KOPT-K1 (cell line): ENCODE results near the gene TFAP2B.

Experiments used
- H3K27ac ChIP-seq: fragments of 200-600 bp; sonication (generic); 2 replicates; pipeline ENCODE4 v1.5.1; 2016; ENCODE audit warnings: antibody characterized with exemption, mild to moderate bottlenecking, low read depth, low read length; ENCODE audit not compliant: poor library complexity, severe bottlenecking
- H3K36me3 ChIP-seq: fragments of 200-600 bp; sonication (generic); 2 replicates; pipeline ENCODE4 v1.5.1; 2017; ENCODE audit warnings: antibody characterized with exemption, mild to moderate bottlenecking, low read length, moderate library complexity; ENCODE audit not compliant: insufficient read depth
- H3K9me3 ChIP-seq: fragments of 200-600 bp; sonication (generic); 2 replicates; pipeline ENCODE4 v1.5.1; 2017; ENCODE audit warnings: antibody characterized with exemption, low read length, mild to moderate bottlenecking; ENCODE audit not compliant: insufficient read depth, poor library complexity, severe bottlenecking

The TFAP2B gene

GRCh38 chr6:50818673-50819072 lies at the start of gene TFAP2B:
Gene TFAP2B (plus strand): TSS chr6:50818871. CDS start chr6:50818892, 21 bp downstream.
- no peaks in the 10 kb centered on the region for H3K9me3 ChIP-seq
- H3K36me3 ChIP-seq, result no peaks in the 10 kb centered on the region
- H3K27ac ChIP-seq, result no peak within 1 kb of the TSS

- Histone ChIP-seq H3K27ac (no peak overlapping the region), H3K9me3 (no peaks in the 10 kb centered on the region), H3K36me3 (no peaks in the 10 kb centered on the region)
Observed at GRCh38 chr6:50778696-50779095, 40.0 kb upstream of the TFAP2B start.

GRCh38 chr6:50780382-50780781 lies 38.3 kb upstream of the TFAP2B start:
- H3K36me3 ChIP-seq, result no peaks in the 10 kb centered on the region
- no peak overlapping the region for H3K27ac ChIP-seq
- no peaks in the 10 kb centered on the region for H3K9me3 ChIP-seq

- Histone ChIP-seq H3K9me3 (no peaks in the 10 kb centered on the region), H3K27ac (no peak overlapping the region), H3K36me3 (no peaks in the 10 kb centered on the region)
Observed at GRCh38 chr6:50785921-50786320, 32.8 kb upstream of the TFAP2B start.

- Histone ChIP-seq H3K9me3 (no peaks in the 10 kb centered on the region), H3K27ac (no peak overlapping the region), H3K36me3 (no peaks in the 10 kb centered on the region)
Observed at GRCh38 chr6:50791900-50792508, 26.7 kb upstream of the TFAP2B start.

GRCh38 chr6:50792771-50793170 lies 25.9 kb upstream of the TFAP2B start:
- H3K36me3 ChIP-seq, result no peaks in the 10 kb centered on the region
- H3K27ac ChIP-seq, result no peak overlapping the region
- H3K9me3 ChIP-seq, result no peaks in the 10 kb centered on the region

- Histone ChIP-seq H3K9me3 (no peaks in the 10 kb centered on the region), H3K36me3 (no peaks in the 10 kb centered on the region), H3K27ac (no peak overlapping the region)
Observed at GRCh38 chr6:50795574-50795973, 23.1 kb upstream of the TFAP2B start.

- H3K9me3 ChIP-seq, result no peaks in the 10 kb centered on the region
- no peaks in the 10 kb centered on the region for H3K36me3 ChIP-seq
- H3K27ac ChIP-seq, result no peak overlapping the region
Observed at GRCh38 chr6:50804283-50804682, 14.4 kb upstream of the TFAP2B start.

- no peaks in the 10 kb centered on the region for H3K36me3 ChIP-seq
- no peak overlapping the region for H3K27ac ChIP-seq
- H3K9me3 ChIP-seq, result no peaks in the 10 kb centered on the region
Observed at GRCh38 chr6:50807035-50807434, 11.6 kb upstream of the TFAP2B start.

GRCh38 chr6:50815436-50816114 lies 3.1 kb upstream of the TFAP2B start:
- Histone ChIP-seq H3K9me3 (no peaks in the 10 kb centered on the region), H3K36me3 (no peaks in the 10 kb centered on the region), H3K27ac (no peak overlapping the region)

GRCh38 chr6:50816115-50816675 lies 2.5 kb upstream of the TFAP2B start:
- Histone ChIP-seq H3K9me3 (no peaks in the 10 kb centered on the region), H3K36me3 (no peaks in the 10 kb centered on the region), H3K27ac (no peak overlapping the region)

- Histone ChIP-seq H3K36me3 (no peaks in the 10 kb centered on the region), H3K9me3 (no peaks in the 10 kb centered on the region), H3K27ac (no peak overlapping the region)
Observed at GRCh38 chr6:50816947-50817645, 1.6 kb upstream of the TFAP2B start.

GRCh38 chr6:50817646-50817950 lies 1.1 kb upstream of the TFAP2B start:
- no peak overlapping the region for H3K27ac ChIP-seq
- no peaks in the 10 kb centered on the region for H3K36me3 ChIP-seq
- no peaks in the 10 kb centered on the region for H3K9me3 ChIP-seq

GRCh38 chr6:50818020-50818419 lies 651 bp upstream of the TFAP2B start:
- Histone ChIP-seq H3K27ac (no peak overlapping the region), H3K36me3 (no peaks in the 10 kb centered on the region), H3K9me3 (no peaks in the 10 kb centered on the region)

GRCh38 chr6:50819466-50819903 lies 814 bp downstream of the TFAP2B start:
- no peak overlapping the region for H3K27ac ChIP-seq
- H3K9me3 ChIP-seq, result no peaks in the 10 kb centered on the region
- H3K36me3 ChIP-seq, result no peaks in the 10 kb centered on the region
